Measurements from ENCODE around the gene GREB1.

The GREB1 gene

GRCh38 chr2:11581124-11581796 is 47.4 kb downstream of the GREB1 start:
- DNase-seq = no peak

GRCh38 chr2:11581797-11582611 is 48.2 kb downstream of the GREB1 start:
- no peak for DNase-seq

DNA sequence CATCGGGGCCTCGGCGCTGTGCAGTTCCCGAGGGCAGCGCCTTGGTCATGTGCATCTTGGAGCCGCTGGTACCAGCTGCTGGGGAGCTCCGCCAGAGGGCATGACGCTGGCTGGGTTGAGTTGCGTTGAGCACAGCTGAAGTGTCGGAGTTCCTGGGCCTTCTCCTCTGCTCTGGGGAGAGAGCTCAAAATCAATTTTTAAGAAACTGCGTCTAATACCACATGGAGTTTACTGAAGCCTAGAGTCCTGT is 48.7 kb downstream of the GREB1 start:
- DNase-seq = no peak

DNA sequence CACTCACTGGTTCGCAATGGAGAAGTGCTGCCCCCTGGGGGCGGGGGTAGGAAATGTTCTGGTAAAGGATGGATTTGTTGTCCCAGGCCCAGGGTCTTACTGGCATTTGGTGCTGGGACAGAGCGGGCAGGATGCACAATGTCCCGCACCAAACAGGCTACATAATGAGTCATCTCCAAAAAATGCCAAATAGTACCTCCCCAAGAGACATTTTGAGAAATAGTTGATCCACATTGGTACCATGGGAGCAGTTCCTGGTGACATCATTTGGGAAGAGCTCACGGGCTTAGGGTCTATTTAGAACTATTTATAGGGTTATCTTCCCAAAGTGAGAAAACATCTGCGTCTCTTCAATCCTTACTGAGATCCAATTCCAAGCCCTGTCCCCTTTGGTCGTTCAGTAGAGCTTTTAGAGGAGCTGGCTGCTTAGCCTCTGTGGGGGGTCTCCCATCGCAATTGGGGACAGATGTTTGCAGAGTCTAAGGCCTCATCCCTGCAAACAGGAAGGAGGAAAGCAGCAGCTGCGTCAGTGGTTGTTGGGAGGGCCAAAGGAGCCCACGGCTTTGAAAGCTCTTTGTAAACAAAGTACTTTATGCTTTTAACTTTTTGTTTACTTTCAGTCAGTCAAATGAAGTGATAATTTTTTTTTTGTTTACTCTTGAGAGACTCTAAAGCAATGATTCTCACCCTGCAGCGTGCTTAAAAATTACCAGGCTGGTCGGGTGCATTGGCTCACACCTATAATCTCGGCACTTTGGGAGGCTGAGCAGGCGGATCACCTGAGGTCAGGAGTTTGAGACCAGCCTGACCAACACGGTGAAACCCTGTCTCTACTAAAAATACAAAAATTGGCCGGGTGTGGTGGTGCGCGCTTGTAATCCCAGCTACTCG is 49.3 kb downstream of the GREB1 start:
- DNase-seq = peak; percentile 88 to 96 (median 89)

GRCh38 chr2:11583840-11584524 is 50.1 kb downstream of the GREB1 start:
- DNase-seq = peak; percentile 56 to 84 (median 83)

- DNase-seq = no peak
These were observed 50.7 kb downstream of the GREB1 start for GRCh38 chr2:11584525-11585056.

- no peak for DNase-seq
These were observed 51.2 kb downstream of the GREB1 start for GRCh38 chr2:11585071-11585470.

DNA sequence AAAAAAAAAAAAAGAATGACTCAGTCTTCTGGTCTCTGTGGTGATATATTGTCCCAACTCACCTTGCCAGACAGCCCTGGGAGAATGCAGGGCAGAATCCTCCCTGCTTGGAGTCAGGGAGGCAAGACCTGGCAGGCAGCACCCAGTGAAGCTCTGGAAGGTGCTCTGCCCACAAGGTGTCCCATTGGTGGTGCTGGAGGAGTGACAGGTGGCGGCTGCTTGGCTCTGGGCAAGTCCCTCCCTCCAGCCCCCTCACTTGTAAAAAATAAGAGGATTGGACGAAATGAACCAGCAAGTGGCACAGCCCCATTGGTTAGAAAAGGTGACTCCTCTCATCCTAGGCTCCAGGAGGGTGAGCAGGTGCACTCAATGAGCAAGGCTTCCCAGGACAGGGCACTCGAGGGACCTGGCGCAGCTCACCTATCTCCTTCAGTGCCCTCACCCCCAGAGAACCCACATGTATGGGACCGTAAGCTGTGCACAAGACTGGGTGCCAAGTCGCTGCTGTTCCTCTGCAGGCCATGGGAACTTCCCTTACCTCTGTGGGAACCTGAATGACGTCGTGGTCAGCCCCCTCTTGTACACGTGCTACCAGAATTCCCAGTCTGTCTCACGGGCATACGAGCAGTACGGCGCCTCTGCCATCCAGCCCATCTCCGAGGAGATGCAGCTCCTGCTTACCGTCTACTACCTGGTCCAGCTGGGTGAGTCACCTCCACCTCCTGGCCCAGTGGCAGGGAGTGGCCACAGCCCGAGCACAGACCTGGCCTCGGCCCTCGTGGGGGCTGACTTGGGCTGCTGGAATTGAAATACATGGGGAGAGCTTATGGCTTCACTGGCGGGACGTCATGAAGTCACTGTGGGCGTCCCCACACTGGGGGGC is 54.6 kb downstream of the GREB1 start:
- no peak for DNase-seq

- no peak for DNase-seq
These were observed 55.6 kb downstream of the GREB1 start for GRCh38 chr2:11589316-11589940.

GRCh38 chr2:11590193-11590592 is 56.3 kb downstream of the GREB1 start:
- DNase-seq = no peak

DNA sequence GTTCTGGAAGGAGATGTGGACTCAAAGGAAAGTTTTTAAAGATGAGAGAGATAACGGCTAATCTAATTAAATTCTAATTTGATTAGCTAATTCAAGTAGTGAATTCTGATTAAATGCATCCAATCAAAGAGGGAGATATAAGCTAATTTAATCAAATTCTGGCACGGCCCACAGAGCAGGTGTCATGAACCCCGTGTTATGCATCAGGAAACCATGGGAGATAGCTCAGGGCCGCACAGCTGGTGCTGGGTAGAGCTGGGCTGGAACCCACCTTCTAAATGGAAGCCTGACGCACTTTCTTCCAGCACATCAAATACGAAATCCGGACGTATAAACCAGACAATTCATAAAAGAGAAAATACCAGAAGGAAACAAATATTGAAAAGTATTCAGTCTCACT is 57.2 kb downstream of the GREB1 start:
- no peak for DNase-seq

DNA sequence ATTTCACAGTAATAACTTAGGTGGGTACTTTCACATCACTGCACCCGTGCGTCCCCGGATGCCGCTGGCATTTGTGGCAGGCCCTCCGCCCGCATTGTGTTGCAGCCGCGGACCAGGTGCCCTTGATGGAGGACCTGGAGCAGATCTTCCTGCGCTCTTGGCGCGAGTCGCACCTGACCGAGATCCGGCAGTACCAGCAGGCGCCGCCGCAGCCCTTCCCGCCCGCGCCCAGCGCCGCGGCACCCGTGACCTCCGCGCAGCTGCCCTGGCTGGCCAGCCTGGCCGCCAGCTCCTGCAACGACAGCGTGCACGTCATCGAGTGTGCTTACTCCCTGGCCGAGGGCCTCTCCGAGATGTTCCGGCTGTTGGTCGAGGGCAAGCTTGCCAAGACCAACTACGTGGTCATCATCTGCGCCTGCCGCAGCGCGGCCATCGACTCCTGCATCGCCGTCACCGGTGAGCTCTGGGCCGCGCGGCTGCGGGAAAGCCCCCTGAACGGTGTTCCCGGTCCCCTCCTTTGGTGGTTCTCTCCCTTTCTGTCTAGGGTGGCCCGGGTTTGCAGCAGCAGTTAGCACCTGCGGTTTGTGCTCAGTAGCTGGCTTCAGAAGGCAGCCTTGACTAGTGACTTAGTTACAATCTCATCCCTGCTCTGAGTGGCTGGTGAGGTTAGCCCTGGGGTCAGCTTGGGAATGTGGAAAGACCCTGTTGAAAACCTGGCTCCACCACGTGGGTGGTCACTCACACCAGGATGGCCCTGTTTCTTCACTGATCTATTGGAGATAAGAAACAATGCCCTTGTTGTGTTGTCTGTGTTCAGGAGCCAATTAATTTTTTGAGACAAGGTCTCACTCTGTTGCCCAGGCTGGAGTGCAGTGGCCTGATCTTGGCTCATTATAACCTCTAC is 59.1 kb downstream of the GREB1 start:
- no peak for DNase-seq

GRCh38 chr2:11596801-11597200 is 63.0 kb downstream of the GREB1 start:
- no peak for DNase-seq

DNA sequence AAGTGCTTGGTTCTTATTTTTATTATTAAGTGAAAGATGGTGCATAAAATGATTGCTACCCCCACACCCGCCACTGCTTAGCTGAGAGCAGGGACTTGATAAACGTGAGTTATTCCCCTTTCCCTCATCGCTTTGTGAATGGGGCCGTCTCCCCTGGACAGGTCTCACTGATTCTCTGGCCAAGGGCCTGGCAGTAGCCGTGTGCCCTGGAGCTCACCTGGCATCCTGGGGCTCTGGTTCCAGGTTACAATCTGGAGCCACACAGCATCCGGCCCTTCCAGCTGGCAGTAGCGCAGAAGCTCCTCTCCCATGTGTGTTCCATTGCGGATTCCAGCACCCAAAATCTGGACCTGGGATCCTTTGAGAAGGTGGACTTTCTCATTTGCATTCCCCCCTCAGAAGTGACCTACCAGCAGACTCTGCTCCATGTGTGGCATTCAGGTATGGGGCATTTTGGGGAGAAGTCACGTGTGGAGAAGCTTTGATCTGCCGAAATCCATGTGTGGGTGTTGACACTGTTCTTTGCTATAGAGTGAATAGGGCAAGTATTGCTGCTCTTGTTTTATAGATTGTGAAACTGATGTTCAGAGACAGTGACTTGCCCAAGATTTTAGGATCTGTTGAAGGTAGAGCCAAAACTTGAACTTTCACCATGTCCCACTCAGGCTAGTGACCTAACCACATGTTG is 63.8 kb downstream of the GREB1 start:
- no peak for DNase-seq

GRCh38 chr2:11598228-11598731 is 64.4 kb downstream of the GREB1 start:
- DNase-seq = peak in 1 of 3 experiments; percentile 75

GRCh38 chr2:11602563-11603204 is 68.8 kb downstream of the GREB1 start:
- no peak for DNase-seq

- no peak for DNase-seq
These were observed 76.9 kb downstream of the GREB1 start for GRCh38 chr2:11610624-11611242.

DNA sequence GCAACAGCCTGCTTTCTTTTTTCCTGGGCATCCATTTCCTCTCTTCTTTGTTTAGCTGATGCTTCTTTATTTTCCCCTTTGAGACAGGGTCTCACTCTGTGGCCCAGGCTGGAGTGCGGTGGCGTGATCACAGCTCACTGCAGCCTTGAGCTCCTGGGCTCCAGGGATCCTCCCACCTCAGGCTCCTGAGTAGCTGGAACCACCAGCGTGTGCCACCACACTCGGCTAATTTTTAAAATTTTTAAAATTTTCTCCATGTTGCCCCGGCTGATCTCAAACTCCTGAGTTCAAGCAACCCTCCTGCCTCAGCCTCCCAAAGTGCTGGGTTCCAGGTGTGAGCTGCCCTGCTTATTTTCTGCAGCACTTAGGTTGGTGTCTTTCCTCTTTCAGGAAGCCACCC is 77.4 kb downstream of the GREB1 start:
- no peak for DNase-seq
